PC-3 (cell line): ENCODE measurements around the gene LCLAT1. TPM values are rescaled to one million over a fixed set of nuclear protein-coding genes. Genes with fewer than 3 reads are reported as not detected.
A peak's percentile ranks its signal among the peaks of the same experiment; 100 is the strongest.

ENCODE experiments used
- ATAC-seq: fragments of 200-7000 bp; cut with Tn5 transposase; 2 replicates; pipeline ENCODE4 v1.9.1; 2020; ENCODE audit warnings: mild to moderate bottlenecking, moderate library complexity
- BruUV-seq: library from RNA; stranded (reverse); fragments of 400-500 nt; replicated peaks from 2 replicates; lab custom pipeline; 2021; lab: Mats Ljungman, UMichigan
- CTCF ChIA-PET: fragments of 300-600 bp; sonication (Branson Sonifier 250); formaldehyde crosslinking; loops from one replicate; lab custom pipeline; 2022; ENCODE audit warnings: antibody characterized with exemption; lab: Charles Lee
- POLR2A ChIA-PET: fragments of 300-600 bp; sonication (Branson Sonifier 250); formaldehyde crosslinking; loops from one replicate; lab custom pipeline; 2022; ENCODE audit warnings: antibody characterized with exemption; ENCODE audit not compliant: unreplicated experiment; lab: Charles Lee
- DNase-seq: peaks from one replicate; pipeline ENCODE4 v3.0.0-alpha.2; 2015
- H2AFZ ChIP-seq: fragments of 300-600 bp; sonication (generic); 2 replicates; pipeline ENCODE4 v1.6.0; 2016; ENCODE audit warnings: antibody characterized with exemption, low read length
- H3F3A ChIP-seq: fragments of 300-600 bp; sonication (generic); one replicate; pipeline ENCODE4 v1.6.0; 2017; ENCODE audit warnings: antibody characterized with exemption, low read length, control low read depth, mild to moderate bottlenecking; ENCODE audit not compliant: unreplicated experiment
- H3K27ac ChIP-seq: fragments of 300-600 bp; sonication (generic); 2 replicates; pipeline ENCODE4 v1.5.1; 2016; ENCODE audit warnings: mild to moderate bottlenecking, low read length
- H3K27me3 ChIP-seq: fragments of 300-600 bp; sonication (generic); 2 replicates; pipeline ENCODE4 v1.6.1; 2016; ENCODE audit warnings: low read length, mixed read lengths
- H3K36me3 ChIP-seq: fragments of 300-600 bp; sonication (generic); 2 replicates; pipeline ENCODE4 v1.6.1; 2016; ENCODE audit warnings: low read depth, mixed run types, low read length, mixed read lengths
- H3K4me1 ChIP-seq: fragments of 300-600 bp; sonication (generic); 2 replicates; pipeline ENCODE4 v1.5.1; 2016; ENCODE audit warnings: low read length; ENCODE audit not compliant: insufficient read depth
- H3K4me2 ChIP-seq: fragments of 300-600 bp; sonication (generic); 2 replicates; pipeline ENCODE4 v1.6.0; 2016; ENCODE audit warnings: low read length
- H3K4me3 ChIP-seq: fragments of 300-600 bp; sonication (generic); 2 replicates; pipeline ENCODE4 v1.5.1; 2016; ENCODE audit warnings: mild to moderate bottlenecking, low read length, mixed read lengths
- H3K79me2 ChIP-seq: fragments of 300-600 bp; sonication (generic); 2 replicates; pipeline ENCODE4 v1.6.1; 2017; ENCODE audit warnings: low read length, mixed read lengths
- H3K9ac ChIP-seq: fragments of 300-600 bp; sonication (generic); 2 replicates; pipeline ENCODE4 v1.6.0; 2016; ENCODE audit warnings: mild to moderate bottlenecking, low read length
- H3K9me2 ChIP-seq: fragments of 300-600 bp; sonication (generic); replicated peaks from 2 replicates; pipeline ENCODE4 v1.6.1; 2016; ENCODE audit warnings: mixed run types, low read length, mixed read lengths
- H3K9me3 ChIP-seq: fragments of 300-600 bp; sonication (generic); 2 replicates; pipeline ENCODE4 v1.6.1; 2016; ENCODE audit warnings: low read length, mixed read lengths
- H4K20me1 ChIP-seq: fragments of 300-600 bp; sonication (generic); 2 replicates; pipeline ENCODE4 v1.6.1; 2016; ENCODE audit warnings: low read length, mixed read lengths
- EZH2 ChIP-seq: fragments of 300-600 bp; sonication (generic); IDR thresholded peaks from one replicate; pipeline ENCODE4 v1.6.1; 2017; ENCODE audit warnings: antibody characterized with exemption, mild to moderate bottlenecking, low read length; ENCODE audit not compliant: unreplicated experiment
- EZH2phosphoT487 ChIP-seq: fragments of 300-600 bp; sonication (generic); IDR thresholded peaks from 2 replicates; pipeline ENCODE4 v1.6.1; 2018; ENCODE audit warnings: mild to moderate bottlenecking, antibody characterized with exemption, low read length, borderline replicate concordance
- intact Hi-C: fragments of 100-400 bp; cut with micrococcal nuclease; formaldehyde crosslinking; loops from 2 replicates; pipeline ENCODE4 v1.9.0; 2023
- total RNA-seq: library from RNA; depleted of rRNA; stranded (reverse); fragments of >200 nt; gene quantifications from 2 replicates; pipeline ENCODE4 v1.2.3, GENCODE V29; 2014
- TF ChIP-seq, protein P1 (sequence below): fragments of 300-600 bp; sonication (generic); conservative IDR thresholded peaks from 2 replicates; pipeline ENCODE4 v1.5.1; 2017; ENCODE audit warnings: antibody characterized with exemption, low read depth, mild to moderate bottlenecking, low read length

Gene LCLAT1
- total RNA-seq, 1 experiment from 2014 or later, result 22.0 TPM

DNA sequence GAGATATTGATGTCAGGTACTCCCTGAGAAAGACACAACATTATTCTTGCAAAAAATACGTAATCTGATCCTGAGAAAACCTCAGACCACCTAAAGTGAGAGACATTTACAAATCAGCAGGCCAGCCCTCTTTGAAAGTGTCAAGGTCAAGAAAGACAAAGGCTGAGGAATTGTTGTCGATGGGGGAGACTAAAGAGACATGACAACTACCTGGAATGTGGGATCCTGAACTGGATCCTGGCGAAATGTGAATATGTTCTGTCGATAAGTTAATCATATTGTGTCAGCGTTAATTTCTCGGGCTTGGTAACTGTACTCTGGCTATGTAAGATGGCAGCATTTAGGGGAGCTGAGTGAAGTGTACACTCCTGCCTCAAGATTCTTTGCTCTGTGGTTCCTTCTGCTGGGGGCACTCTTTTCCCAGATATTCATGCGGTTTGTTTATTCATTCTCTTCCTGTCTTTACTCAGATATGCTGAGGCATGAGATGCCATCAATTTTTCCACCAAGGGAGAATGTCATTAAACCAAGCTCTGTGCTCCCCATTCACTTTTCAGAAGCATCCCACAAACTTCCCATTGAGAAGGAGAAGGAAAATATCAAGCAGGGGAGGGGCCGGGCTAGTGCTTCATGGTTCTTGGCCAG, 205.3 kb downstream of the LCLAT1 start:
- CTCF ChIA-PET, result no interaction called here
- POLR2A ChIA-PET, result no interaction called here
- ATAC-seq, result no peak

DNA sequence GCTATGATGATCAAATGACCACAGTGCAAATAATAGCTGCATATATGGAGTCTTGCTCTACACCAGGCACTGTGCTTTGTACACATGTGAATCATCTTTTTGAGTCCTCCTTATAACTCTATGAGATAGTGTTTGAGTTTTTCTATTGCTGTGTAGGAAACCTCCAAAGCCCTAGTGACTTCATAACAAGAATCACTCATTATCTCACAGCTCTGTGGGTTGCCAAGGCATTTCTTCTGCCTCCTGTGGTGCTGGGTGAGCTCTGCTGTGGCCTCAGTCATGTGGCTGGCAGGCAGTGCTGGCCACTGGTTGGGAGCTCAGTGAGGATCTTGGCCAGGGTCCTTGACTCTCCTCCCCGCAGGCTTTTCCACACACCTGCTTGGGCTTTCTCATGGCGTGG, 206.8 kb downstream of the LCLAT1 start:
- no peak overlapping the region for H3K27ac ChIP-seq
- no peaks in the 10 kb centered on the region for H3K79me2 ChIP-seq
- no peak overlapping the region for H3K9ac ChIP-seq
- no peak overlapping the region for H2AFZ ChIP-seq
- CTCF ChIA-PET, result no interaction called here
- ATAC-seq (peak; percentile 67), DNase-seq (peak; percentile 14)
- intact Hi-C loops, result no loop called here
- no peaks in the 10 kb centered on the region for H3K9me3 ChIP-seq
- no peak overlapping the region for H3K4me2 ChIP-seq
- H3K36me3 ChIP-seq, result no peaks in the 10 kb centered on the region
- H3K27me3 ChIP-seq, result no peaks in the 10 kb centered on the region
- H3F3A ChIP-seq, result no peaks in the 10 kb centered on the region
- H3K4me1 ChIP-seq, result no peaks in the 10 kb centered on the region
- H3K9me2 ChIP-seq, result no peaks in the 10 kb centered on the region
- TF ChIP-seq EZH2 (no peak), EZH2phosphoT487 (no peak)
- TF ChIP-seq, protein P1, sequence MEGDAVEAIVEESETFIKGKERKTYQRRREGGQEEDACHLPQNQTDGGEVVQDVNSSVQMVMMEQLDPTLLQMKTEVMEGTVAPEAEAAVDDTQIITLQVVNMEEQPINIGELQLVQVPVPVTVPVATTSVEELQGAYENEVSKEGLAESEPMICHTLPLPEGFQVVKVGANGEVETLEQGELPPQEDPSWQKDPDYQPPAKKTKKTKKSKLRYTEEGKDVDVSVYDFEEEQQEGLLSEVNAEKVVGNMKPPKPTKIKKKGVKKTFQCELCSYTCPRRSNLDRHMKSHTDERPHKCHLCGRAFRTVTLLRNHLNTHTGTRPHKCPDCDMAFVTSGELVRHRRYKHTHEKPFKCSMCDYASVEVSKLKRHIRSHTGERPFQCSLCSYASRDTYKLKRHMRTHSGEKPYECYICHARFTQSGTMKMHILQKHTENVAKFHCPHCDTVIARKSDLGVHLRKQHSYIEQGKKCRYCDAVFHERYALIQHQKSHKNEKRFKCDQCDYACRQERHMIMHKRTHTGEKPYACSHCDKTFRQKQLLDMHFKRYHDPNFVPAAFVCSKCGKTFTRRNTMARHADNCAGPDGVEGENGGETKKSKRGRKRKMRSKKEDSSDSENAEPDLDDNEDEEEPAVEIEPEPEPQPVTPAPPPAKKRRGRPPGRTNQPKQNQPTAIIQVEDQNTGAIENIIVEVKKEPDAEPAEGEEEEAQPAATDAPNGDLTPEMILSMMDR, result no peak
- no peak overlapping the region for H3K4me3 ChIP-seq
- no TSS peak for BruUV-seq
- POLR2A ChIA-PET, result no interaction called here
- no peaks in the 10 kb centered on the region for H4K20me1 ChIP-seq

More for the DNA sequence above, 205.3 kb downstream of the LCLAT1 start:
- BruUV-seq, result no TSS peak
- H3K27ac ChIP-seq, result no peak overlapping the region
- no peaks in the 10 kb centered on the region for H3K9me3 ChIP-seq
- H3K9me2 ChIP-seq, result no peaks in the 10 kb centered on the region
- TF ChIP-seq EZH2 (no peak), EZH2phosphoT487 (no peak)
- TF ChIP-seq, protein P1, result no peak
- H3K79me2 ChIP-seq, result no peaks in the 10 kb centered on the region
- no peaks in the 10 kb centered on the region for H3K4me1 ChIP-seq
- H3K27me3 ChIP-seq, result no peaks in the 10 kb centered on the region
- no peaks in the 10 kb centered on the region for H3K36me3 ChIP-seq
- no peak overlapping the region for H3K4me2 ChIP-seq
- no peak overlapping the region for H3K4me3 ChIP-seq
- H3F3A ChIP-seq, result no peaks in the 10 kb centered on the region
- DNase-seq, result no peak
- H2AFZ ChIP-seq, result no peak overlapping the region
- no peaks in the 10 kb centered on the region for H4K20me1 ChIP-seq
- intact Hi-C loops, result no loop called here
- H3K9ac ChIP-seq, result no peak overlapping the region

DNA sequence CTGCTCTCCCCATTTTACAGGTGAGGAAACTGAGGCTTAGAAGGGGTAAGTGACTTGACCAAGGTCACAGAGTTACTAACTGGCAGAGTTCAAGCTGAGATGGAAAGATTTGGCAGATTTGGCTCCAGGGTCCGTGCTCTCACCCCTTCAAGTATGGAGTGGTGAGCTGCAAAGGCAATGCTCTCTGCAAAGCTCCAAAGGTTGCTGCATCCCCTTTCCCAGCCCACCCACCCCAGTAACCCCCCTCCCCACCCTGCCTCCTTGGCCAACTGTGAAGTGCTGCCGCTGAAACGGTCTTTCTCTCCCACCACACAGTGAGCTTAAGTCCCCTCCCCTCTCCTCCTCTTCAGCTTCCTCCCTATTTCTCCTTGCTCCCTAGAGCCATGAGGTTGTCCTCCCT, 207.4 kb downstream of the LCLAT1 start:
- ATAC-seq, result no peak
- CTCF ChIA-PET, result no interaction called here
- no peaks in the 10 kb centered on the region for H3K9me3 ChIP-seq

More for the DNA sequence above, 207.4 kb downstream of the LCLAT1 start:
- no peak overlapping the region for H3K4me3 ChIP-seq
- H4K20me1 ChIP-seq, result no peaks in the 10 kb centered on the region
- no peaks in the 10 kb centered on the region for H3F3A ChIP-seq
- H3K27ac ChIP-seq, result no peak overlapping the region
- H3K9me2 ChIP-seq, result no peaks in the 10 kb centered on the region
- no peak for DNase-seq
- H3K27me3 ChIP-seq, result no peaks in the 10 kb centered on the region
- H2AFZ ChIP-seq, result no peak overlapping the region
- no peaks in the 10 kb centered on the region for H3K79me2 ChIP-seq
- intact Hi-C loops, result no loop called here
- H3K36me3 ChIP-seq, result no peaks in the 10 kb centered on the region
- POLR2A ChIA-PET, result no interaction called here
- BruUV-seq, result no TSS peak
- no peak overlapping the region for H3K4me2 ChIP-seq
- TF ChIP-seq EZH2, result no peak
- TF ChIP-seq, protein P1, result no peak
- TF ChIP-seq EZH2phosphoT487, result no peak
- H3K4me1 ChIP-seq, result no peaks in the 10 kb centered on the region
- H3K9ac ChIP-seq, result no peak overlapping the region
